HEK293T (cell line): Measurements from ENCODE around the gene ALK.

Experiments used
- ARNT ChIP-seq: fragments of 450-650 bp; IDR thresholded peaks from 2 replicates; pipeline ENCODE4 v1.6.1; 2017; ENCODE audit warnings: mild to moderate bottlenecking
- BHLHE40 ChIP-seq: fragments of 450-650 bp; IDR thresholded peaks from 2 replicates; pipeline ENCODE4 v1.6.1; 2016; ENCODE audit warnings: mild to moderate bottlenecking, moderate library complexity, borderline replicate concordance
- CTBP1 ChIP-seq: fragments of 450-650 bp; IDR thresholded peaks from 2 replicates; pipeline ENCODE4 v1.6.1; 2016; ENCODE audit warnings: borderline replicate concordance
- ELF4 ChIP-seq: fragments of 450-650 bp; IDR thresholded peaks from 2 replicates; pipeline ENCODE4 v1.6.1; 2017; ENCODE audit warnings: antibody characterized with exemption
- FOXA1 ChIP-seq: fragments of 450-650 bp; IDR thresholded peaks from 2 replicates; pipeline ENCODE4 v1.6.1; 2016; ENCODE audit warnings: mild to moderate bottlenecking
- FOXK2 ChIP-seq: fragments of 450-650 bp; IDR thresholded peaks from 2 replicates; pipeline ENCODE4 v1.6.1; 2016; ENCODE audit warnings: mild to moderate bottlenecking
- HDGF ChIP-seq: fragments of 450-650 bp; IDR thresholded peaks from 2 replicates; pipeline ENCODE4 v1.6.1; 2017; ENCODE audit warnings: antibody characterized with exemption, borderline replicate concordance
- LEF1 ChIP-seq: fragments of 450-650 bp; IDR thresholded peaks from 2 replicates; pipeline ENCODE4 v1.6.1; 2017; ENCODE audit warnings: mild to moderate bottlenecking, borderline replicate concordance
- NFRKB ChIP-seq: fragments of 450-650 bp; IDR thresholded peaks from 2 replicates; pipeline ENCODE4 v1.6.1; 2016; ENCODE audit warnings: mild to moderate bottlenecking, moderate library complexity
- SP1 ChIP-seq: fragments of 450-650 bp; IDR thresholded peaks from 2 replicates; pipeline ENCODE4 v1.6.1; 2017
- SUZ12 ChIP-seq: fragments of 450-650 bp; IDR thresholded peaks from 2 replicates; pipeline ENCODE4 v1.6.1; 2016; ENCODE audit warnings: mild to moderate bottlenecking
- TARDBP ChIP-seq: fragments of 450-650 bp; IDR thresholded peaks from 2 replicates; pipeline ENCODE4 v1.6.1; 2016
- ZNF384 ChIP-seq: fragments of 450-650 bp; IDR thresholded peaks from 2 replicates; pipeline ENCODE4 v1.6.1; 2016
- TF ChIP-seq, protein P1 (sequence below): fragments of 450-650 bp; IDR thresholded peaks from 2 replicates; pipeline ENCODE4 v1.6.1; 2016

DNA sequence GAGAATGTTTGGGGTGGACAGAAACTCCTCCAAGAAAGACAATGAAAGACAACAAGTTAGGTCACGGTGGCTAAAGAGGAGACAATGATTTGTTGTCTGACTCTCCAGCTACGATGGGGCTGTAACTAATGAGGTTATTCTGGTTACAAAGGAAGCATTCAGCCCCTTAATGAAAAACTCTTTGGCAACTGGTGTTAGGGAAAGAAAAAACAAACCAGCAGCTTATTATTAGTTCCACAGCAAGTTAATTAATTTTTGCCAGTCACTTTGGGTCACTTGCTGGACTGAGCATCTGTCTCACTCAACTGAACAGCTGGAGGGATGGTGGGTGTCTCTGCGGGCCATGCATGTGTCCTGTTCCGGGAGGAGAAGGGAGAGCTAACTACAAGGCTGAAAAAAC is 263.7 kb downstream of the ALK start:
- TF ChIP-seq SP1 (no peak), FOXK2 (no peak), HDGF (no peak), ARNT (no peak), NFRKB (no peak), TARDBP (no peak), FOXA1 (no peak), SUZ12 (no peak), BHLHE40 (no peak), LEF1 (no peak), ZNF384 (no peak), CTBP1 (no peak), ELF4 (no peak)
- TF ChIP-seq, protein P1, sequence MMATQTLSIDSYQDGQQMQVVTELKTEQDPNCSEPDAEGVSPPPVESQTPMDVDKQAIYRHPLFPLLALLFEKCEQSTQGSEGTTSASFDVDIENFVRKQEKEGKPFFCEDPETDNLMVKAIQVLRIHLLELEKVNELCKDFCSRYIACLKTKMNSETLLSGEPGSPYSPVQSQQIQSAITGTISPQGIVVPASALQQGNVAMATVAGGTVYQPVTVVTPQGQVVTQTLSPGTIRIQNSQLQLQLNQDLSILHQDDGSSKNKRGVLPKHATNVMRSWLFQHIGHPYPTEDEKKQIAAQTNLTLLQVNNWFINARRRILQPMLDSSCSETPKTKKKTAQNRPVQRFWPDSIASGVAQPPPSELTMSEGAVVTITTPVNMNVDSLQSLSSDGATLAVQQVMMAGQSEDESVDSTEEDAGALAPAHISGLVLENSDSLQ: no peak
